WTC11 (cell line): ENCODE measurements around the gene IGFN1. TPM values are rescaled to one million over a fixed set of nuclear protein-coding genes. Genes with fewer than 3 reads are reported as not detected.

Source experiments
- ATAC-seq: fragments of 200-7000 bp; cut with Tn5 transposase; 2 replicates; pipeline ENCODE4 v1.10.0; 2021; ENCODE audit warnings: mild to moderate bottlenecking, moderate library complexity
- CTCF ChIA-PET: fragments of 300-600 bp; sonication (Branson Sonifier 250); formaldehyde crosslinking; loops from one replicate; lab custom pipeline; 2021; ENCODE audit warnings: antibody characterized with exemption; lab: Charles Lee
- POLR2A ChIA-PET: fragments of 350-600 bp; sonication (Branson Sonifier 250); formaldehyde crosslinking; loops from one replicate; lab custom pipeline; 2021; ENCODE audit warnings: antibody characterized with exemption; lab: Charles Lee
- DNase-seq: peaks from one replicate; pipeline ENCODE4 v3.0.0; 2021; ENCODE audit warnings: low spot score
- H3K27ac Mint-ChIP-seq: 2 replicates; pipeline ENCODE4 v1.8.0; 2021; ENCODE audit warnings: mixed read lengths
- H3K27me3 Mint-ChIP-seq: 2 replicates; pipeline ENCODE4 v1.8.0; 2021; ENCODE audit warnings: low read depth, mild to moderate bottlenecking, moderate library complexity, mixed read lengths
- H3K36me3 Mint-ChIP-seq: 2 replicates; pipeline ENCODE4 v1.8.0; 2021; ENCODE audit warnings: mixed read lengths
- H3K4me1 Mint-ChIP-seq: 2 replicates; pipeline ENCODE4 v1.8.0; 2022; ENCODE audit warnings: mixed read lengths
- H3K4me3 Mint-ChIP-seq: 2 replicates; pipeline ENCODE4 v1.8.0; 2021; ENCODE audit warnings: mild to moderate bottlenecking, moderate library complexity, mixed read lengths
- H3K9me3 Mint-ChIP-seq: 2 replicates; pipeline ENCODE4 v1.8.0; 2021; ENCODE audit warnings: mixed read lengths
- ATF2 ChIP-seq: sonication (generic); formaldehyde crosslinking; IDR thresholded peaks from 2 replicates; pipeline ENCODE4 v1.8.1; 2022; ENCODE audit warnings: low read depth, missing genetic modification reagents, borderline replicate concordance
- CDX4 ChIP-seq: fragments of 250-450 bp; sonication (Bioruptor Pico); IDR thresholded peaks from 2 replicates; pipeline ENCODE4 v1.9.0; 2021; ENCODE audit warnings: moderate library complexity, mild to moderate bottlenecking, inconsistent platforms, borderline replicate concordance
- CREB1 ChIP-seq: sonication (generic); formaldehyde crosslinking; IDR thresholded peaks from 2 replicates; pipeline ENCODE4 v1.8.0; 2023; ENCODE audit warnings: mild to moderate bottlenecking, missing genetic modification reagents
- E2F4 ChIP-seq: sonication (generic); formaldehyde crosslinking; IDR thresholded peaks from 2 replicates; pipeline ENCODE4 v1.8.1; 2022; ENCODE audit warnings: low read depth, mild to moderate bottlenecking, moderate library complexity, missing genetic modification reagents, borderline replicate concordance
- ETV6 ChIP-seq: sonication (generic); formaldehyde crosslinking; IDR thresholded peaks from 2 replicates; pipeline ENCODE4 v1.8.1; 2022; ENCODE audit warnings: mild to moderate bottlenecking, missing genetic modification reagents
- FOXJ3 ChIP-seq: sonication (generic); formaldehyde crosslinking; IDR thresholded peaks from 2 replicates; pipeline ENCODE4 v1.9.0; 2021; ENCODE audit warnings: missing genetic modification reagents, mild to moderate bottlenecking, borderline replicate concordance
- GABPB1 ChIP-seq: sonication (generic); formaldehyde crosslinking; IDR thresholded peaks from 2 replicates; pipeline ENCODE4 v1.8.1; 2023; ENCODE audit warnings: mild to moderate bottlenecking, missing genetic modification reagents
- GTF2I ChIP-seq: fragments of 250-450 bp; sonication (Bioruptor Pico); conservative IDR thresholded peaks from 2 replicates; pipeline ENCODE4 v1.4.0; 2021; ENCODE audit warnings: mild to moderate bottlenecking
- IRF1 ChIP-seq: sonication (generic); formaldehyde crosslinking; IDR thresholded peaks from 2 replicates; pipeline ENCODE4 v1.8.0; 2023; ENCODE audit warnings: missing genetic modification reagents
- JAZF1 ChIP-seq: fragments of 250-450 bp; sonication (Bioruptor Pico); IDR thresholded peaks from 2 replicates; pipeline ENCODE4 v1.9.0; 2021; ENCODE audit warnings: moderate library complexity, mild to moderate bottlenecking, inconsistent platforms
- JUN ChIP-seq: sonication (generic); formaldehyde crosslinking; IDR thresholded peaks from 2 replicates; pipeline ENCODE4 v1.8.0; 2023; ENCODE audit warnings: mild to moderate bottlenecking, missing genetic modification reagents
- KAT7 ChIP-seq: sonication (generic); formaldehyde crosslinking; IDR thresholded peaks from 2 replicates; pipeline ENCODE4 v1.8.1; 2023; ENCODE audit warnings: missing genetic modification reagents, mild to moderate bottlenecking, borderline replicate concordance
- NFYB ChIP-seq: sonication (generic); formaldehyde crosslinking; conservative IDR thresholded peaks from 2 replicates; pipeline ENCODE4 v1.8.0; 2022; ENCODE audit warnings: low read depth, missing genetic modification reagents
- TP53 ChIP-seq: sonication (generic); formaldehyde crosslinking; IDR thresholded peaks from 2 replicates; pipeline ENCODE4 v1.8.1; 2023; ENCODE audit warnings: mild to moderate bottlenecking, missing genetic modification reagents
- ZBTB21 ChIP-seq: sonication (generic); formaldehyde crosslinking; IDR thresholded peaks from 2 replicates; pipeline ENCODE4 v1.8.1; 2023; ENCODE audit warnings: mild to moderate bottlenecking, missing genetic modification reagents, borderline replicate concordance
- ZNF121 ChIP-seq: sonication (generic); formaldehyde crosslinking; IDR thresholded peaks from 2 replicates; pipeline ENCODE4 v1.8.0; 2023; ENCODE audit warnings: missing genetic modification reagents
- ZNF219 ChIP-seq: sonication (generic); formaldehyde crosslinking; IDR thresholded peaks from 2 replicates; pipeline ENCODE4 v1.8.0; 2023; ENCODE audit warnings: missing genetic modification reagents, mild to moderate bottlenecking, borderline replicate concordance
- ZNF232 ChIP-seq: sonication (generic); formaldehyde crosslinking; IDR thresholded peaks from 2 replicates; pipeline ENCODE4 v1.8.0; 2022; ENCODE audit warnings: mild to moderate bottlenecking, missing genetic modification reagents
- ZNF317 ChIP-seq: sonication (generic); formaldehyde crosslinking; IDR thresholded peaks from 2 replicates; pipeline ENCODE4 v1.8.1; 2023; ENCODE audit warnings: low read depth, mild to moderate bottlenecking, moderate library complexity, missing genetic modification reagents, borderline replicate concordance
- ZNF532 ChIP-seq: fragments of 250-450 bp; sonication (Bioruptor Pico); IDR thresholded peaks from 2 replicates; pipeline ENCODE4 v1.9.0; 2021; ENCODE audit warnings: mild to moderate bottlenecking, borderline replicate concordance
- total RNA-seq: library from RNA; stranded (reverse); gene quantifications from 3 replicates; pipeline ENCODE4 v1.2.3, GENCODE V29; 2021

The IGFN1 gene
- total RNA-seq, 1 experiment from 2014 or later = 0.11 TPM

GRCh38 chr1:201270616-201271390 lies 80.2 kb downstream of the IGFN1 start:
- ATAC-seq (no peak), DNase-seq (no peak)
- CTCF ChIA-PET = interaction anchor here (0.7 to 1.2 kb wide), 2 partner anchors 76 to 115 kb away, joined by 3 read pairs; no protein-coding TSS in a partner anchor
- TF ChIP-seq KAT7 (CRISPR knock-in tag) (no peak), GTF2I (CRISPR knock-in tag) (no peak), CREB1 (no peak), ATF2 (CRISPR knock-in tag) (no peak), ZNF532 (no peak), FOXJ3 (CRISPR knock-in tag) (no peak), JAZF1 (CRISPR knock-in tag) (no peak), ZNF232 (no peak), ZNF219 (no peak), CDX4 (CRISPR knock-in tag) (no peak), TP53 (CRISPR knock-in tag) (no peak), ZBTB21 (CRISPR knock-in tag) (no peak), ETV6 (CRISPR knock-in tag) (no peak), GABPB1 (CRISPR knock-in tag) (no peak), NFYB (CRISPR knock-in tag) (no peak), ZNF317 (CRISPR knock-in tag) (no peak), ZNF121 (no peak), E2F4 (CRISPR knock-in tag) (no peak), JUN (no peak), IRF1 (CRISPR knock-in tag) (no peak)
- POLR2A ChIA-PET = no interaction called here
- no peaks in the 10 kb centered on the region for H3K27me3 Mint-ChIP-seq
- 0 out of 2 replicates have a peak, but pooled peaks cover 4% of the 10 kb centered on the region for H3K4me1 Mint-ChIP-seq
- H3K9me3 Mint-ChIP-seq = no peaks in the 10 kb centered on the region
- H3K36me3 Mint-ChIP-seq = no peaks in the 10 kb centered on the region
- no peak overlapping the region for H3K4me3 Mint-ChIP-seq
- H3K27ac Mint-ChIP-seq = no peak overlapping the region
